Effector memory CD8-positive, alpha-beta T cell (primary cell): ENCODE measurements around the gene COL1A1.
A peak's percentile ranks its signal among the peaks of the same experiment; 100 is the strongest.

Experiments used
- ATAC-seq: fragments of 150-1000 bp; cut with Tn5 transposase; replicated peaks from 2 replicates; pipeline ENCODE4 v1.10.0; 2021; ENCODE audit warnings: mild to moderate bottlenecking, moderate library complexity
- DNase-seq, 3 experiments: peaks; one replicate each; pipeline ENCODE4 v3.0.0; 2021
- H3K27ac Mint-ChIP-seq, 2 donors: one replicate each; pipeline ENCODE4 v1.8.0; 2022; ENCODE audit warnings: mild to moderate bottlenecking in 2 of 2, mixed read lengths in 2 of 2, moderate library complexity in 2 of 2
- H3K27me3 Mint-ChIP-seq, 2 donors: one replicate each; pipeline ENCODE4 v1.8.0; 2022; ENCODE audit warnings: mixed read lengths in 2 of 2
- H3K36me3 Mint-ChIP-seq: one replicate; pipeline ENCODE4 v1.8.0; 2022; ENCODE audit warnings: mild to moderate bottlenecking, moderate library complexity, mixed read lengths; ENCODE audit not compliant: insufficient read depth
- H3K4me1 Mint-ChIP-seq, 2 donors: one replicate each; pipeline ENCODE4 v1.8.0; 2022; ENCODE audit warnings: low read depth in 2 of 2, mixed read lengths in 2 of 2
- H3K4me3 Mint-ChIP-seq, 2 donors: one replicate each; pipeline ENCODE4 v1.8.0; 2022; ENCODE audit warnings: mild to moderate bottlenecking in 2 of 2, mixed read lengths in 2 of 2, moderate library complexity in 2 of 2
- H3K9me3 Mint-ChIP-seq, 2 donors: one replicate each; pipeline ENCODE4 v1.8.0; 2022; ENCODE audit warnings: mixed read lengths in 2 of 2

COL1A1 gene

GRCh38 chr17:50173335-50173941 lies 28.0 kb downstream of the COL1A1 start:
- Mint-ChIP-seq H3K9me3 (no peaks in the 10 kb centered on the region), H3K27me3 (peaks cover 5 to 26% of the 10 kb centered on the region in 2 donors), H3K36me3 (peaks cover 22% of the 10 kb centered on the region), H3K4me1 (peaks cover 13 to 16% of the 10 kb centered on the region in 2 donors), H3K27ac (no peak overlapping the region), H3K4me3 (no peak overlapping the region)
- DNase-seq (no peak), ATAC-seq (no peak)

GRCh38 chr17:50172936-50173334 lies 28.5 kb downstream of the COL1A1 start:
- Mint-ChIP-seq H3K27me3 (peaks cover 0 to 26% of the 10 kb centered on the region in 2 donors), H3K4me1 (peaks cover 11 to 12% of the 10 kb centered on the region in 2 donors), H3K36me3 (peaks cover 20% of the 10 kb centered on the region), H3K27ac (no peak overlapping the region), H3K4me3 (no peak overlapping the region), H3K9me3 (no peaks in the 10 kb centered on the region)
- DNase-seq (no peak), ATAC-seq (no peak)

- Mint-ChIP-seq H3K27me3 (peaks cover 0 to 27% of the 10 kb centered on the region in 2 donors), H3K27ac (no peak overlapping the region)
- ATAC-seq: no peak
These were observed 29.3 kb downstream of the COL1A1 start for GRCh38 chr17:50172130-50172529.

GRCh38 chr17:50171371-50172071 lies 29.9 kb downstream of the COL1A1 start:
- Mint-ChIP-seq H3K27ac (peak overlapping the region in 1 of 2 donors; percentile 69), H3K36me3 (peaks cover 20% of the 10 kb centered on the region), H3K4me3 (no peak overlapping the region), H3K4me1 (peaks cover 12% of the 10 kb centered on the region in 2 donors), H3K27me3 (peaks cover 0 to 22% of the 10 kb centered on the region in 2 donors), H3K9me3 (no peaks in the 10 kb centered on the region)
- DNase-seq (no peak), ATAC-seq (no peak)

More at GRCh38 chr17:50172130-50172529, 29.3 kb downstream of the COL1A1 start:
- Mint-ChIP-seq H3K4me3 (no peak overlapping the region), H3K9me3 (no peaks in the 10 kb centered on the region), H3K4me1 (peaks cover 12% of the 10 kb centered on the region in 2 donors), H3K36me3 (peaks cover 20% of the 10 kb centered on the region)
- no peak for DNase-seq

GRCh38 chr17:50170662-50171370 lies 30.6 kb downstream of the COL1A1 start:
- DNase-seq (no peak), ATAC-seq (peak; percentile 21)
- no peaks in the 10 kb centered on the region for H3K9me3 Mint-ChIP-seq
- H3K4me1 Mint-ChIP-seq: peaks cover 12 to 14% of the 10 kb centered on the region in 2 donors
- peaks cover 20% of the 10 kb centered on the region for H3K36me3 Mint-ChIP-seq
- H3K27ac Mint-ChIP-seq: peak overlapping the region in 1 of 2 donors; percentile 91
- no peak overlapping the region for H3K4me3 Mint-ChIP-seq
- H3K27me3 Mint-ChIP-seq: peaks cover 0 to 22% of the 10 kb centered on the region in 2 donors

- no peak for DNase-seq
- Mint-ChIP-seq H3K4me1 (peaks cover 12 to 15% of the 10 kb centered on the region in 2 donors), H3K27me3 (peaks cover 0 to 22% of the 10 kb centered on the region in 2 donors), H3K4me3 (no peak overlapping the region), H3K27ac (peak overlapping the region; percentile 91 to 92), H3K9me3 (no peaks in the 10 kb centered on the region), H3K36me3 (peaks cover 20% of the 10 kb centered on the region)
- no peak for ATAC-seq
These were observed 31.5 kb downstream of the COL1A1 start for GRCh38 chr17:50169881-50170459.

GRCh38 chr17:50169121-50169764 lies 32.2 kb downstream of the COL1A1 start:
- Mint-ChIP-seq H3K4me3 (peak overlapping the region; percentile 60 to 70), H3K36me3 (peaks cover 20% of the 10 kb centered on the region), H3K4me1 (peaks cover 12 to 15% of the 10 kb centered on the region in 2 donors), H3K9me3 (no peaks in the 10 kb centered on the region), H3K27ac (peak overlapping the region; percentile 91 to 92), H3K27me3 (peaks cover 0 to 22% of the 10 kb centered on the region in 2 donors)
- ATAC-seq (peak; percentile 91), DNase-seq (peak; percentile 58 to 67 (median 62))

GRCh38 chr17:50168319-50168718 lies 33.1 kb downstream of the COL1A1 start:
- Mint-ChIP-seq H3K36me3 (peaks cover 20% of the 10 kb centered on the region), H3K4me1 (peaks cover 12 to 15% of the 10 kb centered on the region in 2 donors), H3K4me3 (peak overlapping the region; percentile 60 to 70), H3K9me3 (no peaks in the 10 kb centered on the region), H3K27me3 (peaks cover 0 to 22% of the 10 kb centered on the region in 2 donors), H3K27ac (peak overlapping the region; percentile 91 to 92)
- DNase-seq (no peak), ATAC-seq (no peak)

GRCh38 chr17:50167371-50167770 lies 34.1 kb downstream of the COL1A1 start:
- Mint-ChIP-seq H3K27me3 (peaks cover 0 to 22% of the 10 kb centered on the region in 2 donors), H3K4me3 (no peak overlapping the region), H3K9me3 (no peaks in the 10 kb centered on the region), H3K27ac (no peak overlapping the region), H3K36me3 (peaks cover 20% of the 10 kb centered on the region), H3K4me1 (peaks cover 12 to 17% of the 10 kb centered on the region in 2 donors)
- DNase-seq (no peak), ATAC-seq (no peak)

- peaks cover 0 to 22% of the 10 kb centered on the region in 2 donors for H3K27me3 Mint-ChIP-seq
- no peak for ATAC-seq
- peaks cover 15% of the 10 kb centered on the region for H3K36me3 Mint-ChIP-seq
- H3K27ac Mint-ChIP-seq: no peak overlapping the region
- no peak overlapping the region for H3K4me3 Mint-ChIP-seq
- peaks cover 15 to 22% of the 10 kb centered on the region in 2 donors for H3K4me1 Mint-ChIP-seq
- no peaks in the 10 kb centered on the region for H3K9me3 Mint-ChIP-seq
- DNase-seq: no peak
These were observed 34.8 kb downstream of the COL1A1 start for GRCh38 chr17:50166518-50167181.

- Mint-ChIP-seq H3K9me3 (no peaks in the 10 kb centered on the region), H3K4me1 (peaks cover 18 to 26% of the 10 kb centered on the region in 2 donors), H3K27me3 (peaks cover 0 to 22% of the 10 kb centered on the region in 2 donors), H3K36me3 (peaks cover 10% of the 10 kb centered on the region), H3K27ac (no peak within 1 kb of the TSS), H3K4me3 (no peak within 1 kb of the TSS)
- no peak for DNase-seq
- ATAC-seq: no peak
These were observed 35.4 kb downstream of the COL1A1 start, which contains the start of gene SGCA for GRCh38 chr17:50165867-50166517. Gene SGCA, plus strand, starts transcription at chr17:50166005. Its CDS starts 36 bp downstream, at chr17:50166041.

- Mint-ChIP-seq H3K4me3 (no peak overlapping the region), H3K27me3 (peaks cover 0 to 22% of the 10 kb centered on the region in 2 donors), H3K4me1 (peaks cover 22 to 26% of the 10 kb centered on the region in 2 donors), H3K27ac (no peak overlapping the region), H3K36me3 (peaks cover 10% of the 10 kb centered on the region), H3K9me3 (no peaks in the 10 kb centered on the region)
- DNase-seq (no peak), ATAC-seq (no peak)
These were observed 36.0 kb downstream of the COL1A1 start for GRCh38 chr17:50165466-50165865.
